Measurements from ENCODE around the gene SGPL1.

DNA sequence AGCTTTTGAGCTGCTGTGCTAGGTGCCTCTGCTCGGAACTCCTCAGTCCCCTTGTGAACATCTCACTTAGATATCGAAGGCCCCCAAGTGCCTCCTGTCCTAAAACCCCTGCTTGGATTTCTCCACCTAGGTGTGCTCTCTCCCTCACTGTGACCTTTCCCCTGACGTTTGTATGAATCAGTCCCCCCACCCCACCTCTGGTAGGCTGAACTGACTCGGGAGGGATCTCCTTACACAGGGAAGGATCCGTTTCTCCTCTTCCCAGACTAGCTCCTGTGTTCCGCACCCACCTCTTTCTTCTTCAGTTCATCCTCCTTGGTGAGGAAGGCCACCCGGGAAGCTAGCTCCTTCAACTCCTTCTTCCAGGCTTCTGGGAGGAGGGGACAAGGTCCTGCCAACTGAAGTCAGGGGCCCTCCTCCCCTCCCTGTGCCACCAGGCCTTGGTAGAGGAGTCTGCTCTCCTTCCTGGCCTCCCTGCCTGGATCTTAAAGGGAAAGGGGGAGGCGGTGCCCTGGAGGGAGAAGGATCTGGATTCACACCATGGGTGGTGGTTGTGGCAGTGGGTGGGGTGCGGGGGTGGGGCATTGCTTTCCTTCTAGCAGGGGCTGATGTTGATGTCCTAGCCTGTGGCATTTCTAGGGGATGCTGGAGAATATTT lies 37.4 kb upstream of the SGPL1 start:
- TF ChIP-seq, protein P1, sequence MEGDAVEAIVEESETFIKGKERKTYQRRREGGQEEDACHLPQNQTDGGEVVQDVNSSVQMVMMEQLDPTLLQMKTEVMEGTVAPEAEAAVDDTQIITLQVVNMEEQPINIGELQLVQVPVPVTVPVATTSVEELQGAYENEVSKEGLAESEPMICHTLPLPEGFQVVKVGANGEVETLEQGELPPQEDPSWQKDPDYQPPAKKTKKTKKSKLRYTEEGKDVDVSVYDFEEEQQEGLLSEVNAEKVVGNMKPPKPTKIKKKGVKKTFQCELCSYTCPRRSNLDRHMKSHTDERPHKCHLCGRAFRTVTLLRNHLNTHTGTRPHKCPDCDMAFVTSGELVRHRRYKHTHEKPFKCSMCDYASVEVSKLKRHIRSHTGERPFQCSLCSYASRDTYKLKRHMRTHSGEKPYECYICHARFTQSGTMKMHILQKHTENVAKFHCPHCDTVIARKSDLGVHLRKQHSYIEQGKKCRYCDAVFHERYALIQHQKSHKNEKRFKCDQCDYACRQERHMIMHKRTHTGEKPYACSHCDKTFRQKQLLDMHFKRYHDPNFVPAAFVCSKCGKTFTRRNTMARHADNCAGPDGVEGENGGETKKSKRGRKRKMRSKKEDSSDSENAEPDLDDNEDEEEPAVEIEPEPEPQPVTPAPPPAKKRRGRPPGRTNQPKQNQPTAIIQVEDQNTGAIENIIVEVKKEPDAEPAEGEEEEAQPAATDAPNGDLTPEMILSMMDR (IDR thresholded peaks at IDR 0.05) = no peak
- no peak for TF ChIP-seq POLR2AphosphoS5 (IDR thresholded peaks at IDR 0.05; ENCODE audit: insufficient read depth in 1 of 2, low read depth in 1 of 2)
- TF ChIP-seq POLR2A (IDR thresholded peaks at IDR 0.05) = no peak

All from vagina (tissue), 2 donors.